Endometrial microvascular endothelial cells (primary cell): Measurements from ENCODE around the gene TFPI. TPM values are rescaled to one million over a fixed set of nuclear protein-coding genes. Genes with fewer than 3 reads are reported as not detected.
"Not testable (repeated sequence)": the region's sequence is repeated elsewhere in the genome, so short reads cannot be mapped to it uniquely, and the experiment has no call there.

Experiments used
- in situ Hi-C: cut with HindIII; loops from 2 replicates; pipeline ENCODE4 v1.10.0; 2017; ENCODE audit warnings: low sequenced_read_pairs, low pct_unique_long_range_greater_than_20kb; ENCODE audit errors: inconsistent ontology term
- total RNA-seq: library from RNA; depleted of rRNA; stranded (reverse); fragments of >200 nt; gene quantifications from one replicate; pipeline ENCODE4 v1.2.3, GENCODE V29; 2015; ENCODE audit errors: inconsistent ontology term

Gene TFPI
- total RNA-seq, 1 donor from 2014 or later, result 178 TPM

DNA sequence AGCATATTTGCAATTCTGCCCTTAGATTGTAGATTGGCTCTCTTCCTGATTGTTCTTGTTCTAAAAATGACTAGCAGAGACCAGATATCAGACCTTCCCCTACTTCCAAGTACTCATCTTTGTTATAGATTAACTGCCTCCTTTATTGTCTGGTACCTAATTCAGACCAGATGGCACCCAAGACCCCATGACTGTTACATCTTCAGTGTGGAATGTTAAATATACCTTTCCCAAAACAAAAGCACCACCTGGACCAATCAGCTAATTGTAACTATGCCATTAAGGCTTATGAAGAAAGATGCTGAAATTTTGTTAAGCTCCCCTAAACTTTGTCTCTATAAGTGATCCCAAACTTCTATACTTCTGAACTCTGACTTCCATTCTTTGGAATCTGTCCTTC is 12.0 kb upstream of the TFPI start:
- in situ Hi-C loops, result no loop called here

DNA sequence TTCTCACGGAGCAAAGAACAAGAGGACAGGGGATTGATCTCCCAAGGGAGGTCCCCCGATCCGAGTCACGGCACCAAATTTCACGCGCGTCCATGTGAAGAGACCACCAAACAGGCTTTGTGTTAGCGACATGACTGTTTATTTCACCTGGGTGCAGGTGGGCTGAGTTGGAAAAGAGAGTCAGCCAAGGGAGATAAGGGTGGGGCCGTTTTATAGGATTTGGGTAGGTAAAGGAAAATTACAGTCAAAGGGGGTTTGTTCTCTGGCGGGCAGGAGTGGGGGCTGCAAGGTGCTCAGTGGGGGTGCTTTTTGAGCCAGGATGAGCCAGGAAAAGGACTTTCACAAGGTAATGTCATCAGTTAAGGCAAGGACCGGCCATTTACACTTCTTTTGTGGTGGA is 11.4 kb upstream of the TFPI start:
- in situ Hi-C loops, result not testable (repeated sequence)

DNA sequence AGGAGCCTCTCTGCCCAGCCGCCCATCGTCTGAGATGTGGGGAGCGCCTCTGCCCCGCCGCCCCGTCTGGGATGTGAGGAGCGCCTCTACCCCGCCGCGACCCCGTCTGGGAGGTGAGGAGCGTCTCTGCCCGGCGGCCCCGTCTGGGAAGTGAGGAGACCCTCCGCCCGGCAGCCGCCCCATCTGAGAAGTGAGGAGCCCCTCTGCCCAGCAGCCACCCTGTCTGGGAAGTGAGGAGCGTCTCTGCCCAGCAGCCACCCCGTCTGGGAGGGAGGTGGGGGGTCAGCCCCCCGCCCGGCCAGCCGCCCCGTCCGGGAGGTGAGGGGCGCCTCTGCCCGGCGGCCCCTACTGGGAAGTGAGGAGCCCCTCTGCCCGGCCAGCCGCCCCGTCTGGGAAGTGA is 2.3 kb upstream of the TFPI start:
- in situ Hi-C loops, result not testable (repeated sequence)

- in situ Hi-C loops, result no loop called here
These were observed 458 bp upstream of the TFPI start for GRCh38 chr2:187554704-187555082.

DNA sequence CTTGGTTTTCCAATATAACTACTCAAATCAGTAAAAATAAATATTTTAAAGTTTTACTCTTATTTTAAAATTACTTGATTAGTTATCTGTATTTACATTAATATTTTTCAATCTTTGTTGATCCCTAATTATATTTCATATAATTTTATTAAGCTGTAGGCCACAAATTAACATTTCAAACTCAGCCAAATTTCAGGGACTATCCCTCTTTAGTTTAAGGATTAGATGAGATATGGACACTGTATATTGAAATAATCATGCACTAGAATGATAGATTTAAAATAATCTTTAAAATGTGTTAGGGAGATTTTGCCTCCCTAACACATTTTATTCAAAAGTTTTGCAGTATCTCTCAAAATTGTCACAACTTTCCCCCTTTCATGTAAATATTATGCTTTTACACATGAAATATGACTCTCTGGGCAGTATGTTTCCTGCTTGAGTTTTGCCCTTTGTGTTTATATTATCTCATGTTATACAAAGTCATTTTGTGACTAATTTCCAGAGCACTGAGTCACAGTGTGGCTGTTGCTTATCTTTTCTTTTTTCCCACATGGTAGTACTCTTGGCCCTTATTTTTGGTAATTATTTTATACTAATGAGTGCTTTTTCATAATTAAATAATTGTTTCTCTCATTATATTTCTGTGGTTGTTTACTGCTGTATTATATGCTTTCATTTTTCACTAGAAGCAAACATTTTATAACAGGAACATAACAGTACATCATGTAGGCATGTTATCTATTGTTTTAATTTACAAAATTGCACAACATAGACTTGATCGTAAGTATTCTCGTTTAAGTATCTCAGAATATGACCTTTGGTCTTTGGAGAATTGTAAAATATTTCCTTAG is 1.2 kb downstream of the TFPI start:
- in situ Hi-C loops, result no loop called here

- in situ Hi-C loops, result no loop called here
These were observed 1.9 kb downstream of the TFPI start for GRCh38 chr2:187552381-187552780.

GRCh38 chr2:187550857-187551256 is 3.4 kb downstream of the TFPI start:
- in situ Hi-C loops, result no loop called here

- in situ Hi-C loops, result no loop called here
These were observed 4.2 kb downstream of the TFPI start for GRCh38 chr2:187549951-187550555.

- in situ Hi-C loops, result no loop called here
These were observed 5.0 kb downstream of the TFPI start for GRCh38 chr2:187549193-187549592.

GRCh38 chr2:187548656-187549055 is 5.6 kb downstream of the TFPI start:
- in situ Hi-C loops, result no loop called here

DNA sequence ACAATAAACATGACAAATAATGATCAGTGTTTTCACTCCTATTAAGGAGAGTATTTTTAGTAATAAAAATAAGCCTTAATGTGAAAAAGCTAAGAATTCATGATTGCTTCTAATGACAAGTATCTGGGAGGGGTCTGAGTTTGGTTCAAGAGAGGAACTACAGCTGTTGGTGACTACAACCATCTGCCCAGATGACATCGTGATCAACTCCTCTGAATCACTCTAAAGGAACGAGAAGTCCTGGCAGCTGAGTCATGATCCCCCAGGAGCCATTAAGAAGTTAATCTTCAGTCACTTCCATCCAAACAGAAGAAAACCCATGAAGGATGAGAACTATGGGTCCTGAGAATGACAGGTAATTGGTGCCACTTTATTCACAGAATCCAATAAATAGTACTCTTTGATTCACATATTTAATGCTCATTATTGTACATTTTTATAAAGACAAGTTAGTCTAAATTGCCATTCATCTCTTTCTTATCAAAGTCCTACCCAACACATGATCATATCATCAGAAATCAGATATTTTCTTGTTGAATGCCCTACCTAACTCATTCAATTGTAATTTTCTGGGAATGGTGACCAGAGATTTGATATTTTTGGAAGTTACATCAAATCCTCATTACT is 6.8 kb downstream of the TFPI start:
- in situ Hi-C loops, result no loop called here

DNA sequence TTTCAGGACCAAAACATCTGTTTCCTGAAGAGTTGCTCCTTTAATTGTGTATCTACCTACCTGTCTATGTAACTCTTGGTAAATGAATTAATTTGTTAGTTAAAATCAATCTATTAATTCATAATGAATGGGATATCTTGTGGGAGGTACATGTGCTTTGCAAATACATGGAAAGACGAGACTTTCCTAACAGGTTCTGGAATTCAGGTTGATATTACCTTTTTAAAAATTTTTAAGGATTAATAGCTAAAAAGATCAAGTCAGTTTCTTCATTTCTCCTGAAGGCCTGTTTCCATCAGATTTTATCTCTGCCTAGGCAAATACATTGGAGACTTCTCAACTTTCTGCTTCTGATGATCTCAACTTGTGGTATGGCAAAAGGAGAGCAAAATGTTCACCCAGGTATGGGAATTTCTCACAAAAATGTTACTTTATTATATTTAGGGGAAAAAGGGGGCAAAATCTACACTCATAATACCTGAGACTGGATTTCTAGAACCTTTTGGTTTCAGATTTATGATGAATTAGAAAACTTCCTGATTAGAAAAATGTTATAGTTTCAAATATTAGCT is 7.4 kb downstream of the TFPI start:
- in situ Hi-C loops, result no loop called here

GRCh38 chr2:187545238-187545751 is 8.9 kb downstream of the TFPI start:
- in situ Hi-C loops, result no loop called here

DNA sequence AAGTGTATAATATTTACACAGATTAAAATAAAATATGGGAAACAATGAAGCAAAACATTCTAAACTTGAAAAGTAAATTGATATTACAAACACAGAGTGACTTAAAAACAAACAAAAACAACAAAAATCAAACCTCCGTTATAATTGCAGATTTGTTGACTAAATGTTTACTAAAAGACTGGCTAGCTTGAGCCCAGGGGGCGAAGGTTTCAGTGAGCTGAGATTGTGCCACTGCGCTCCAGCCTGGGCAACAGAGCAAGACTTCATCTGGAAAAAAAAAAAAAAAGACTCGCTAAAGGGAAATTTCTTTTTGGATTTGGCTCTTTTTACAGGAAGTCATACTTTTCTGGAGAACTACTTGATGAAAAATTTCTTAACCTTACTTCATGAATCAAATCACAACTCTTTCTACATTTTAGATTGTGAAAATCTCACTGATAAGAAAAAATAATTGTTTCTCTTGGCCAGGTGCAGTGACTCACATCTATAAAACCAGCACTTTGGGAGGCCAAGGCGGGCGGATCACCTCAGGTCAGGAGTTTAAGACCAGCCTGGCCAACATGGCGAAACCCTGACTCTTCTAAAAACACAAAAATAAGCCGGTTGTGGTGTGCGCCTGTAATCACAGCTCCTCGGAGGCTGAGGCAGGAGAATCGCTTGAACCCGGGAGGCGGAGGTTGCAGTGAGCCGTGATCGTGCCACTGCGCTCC is 9.7 kb downstream of the TFPI start:
- in situ Hi-C loops, result no loop called here

GRCh38 chr2:187543488-187543887 is 10.7 kb downstream of the TFPI start:
- in situ Hi-C loops, result no loop called here

DNA sequence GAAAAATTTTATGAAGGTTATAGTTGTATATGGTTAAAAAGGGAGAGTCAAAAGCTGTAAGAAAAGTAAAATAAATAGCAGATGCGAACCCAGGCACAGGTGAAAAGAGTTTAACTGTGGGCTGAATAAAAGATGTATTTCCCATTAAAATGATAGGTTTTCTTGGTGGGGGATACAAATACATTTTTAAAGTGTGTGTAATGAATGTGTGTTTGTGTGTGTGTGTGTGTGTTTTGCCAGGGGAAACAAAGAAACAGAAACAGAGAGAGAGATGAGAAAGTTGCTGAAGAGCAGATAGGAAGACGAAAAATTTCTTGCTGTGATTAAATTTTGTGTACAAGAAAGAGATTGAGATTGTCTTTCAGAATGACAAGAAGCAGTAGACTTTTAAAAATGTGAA is 12.1 kb downstream of the TFPI start:
- in situ Hi-C loops, result no loop called here

- in situ Hi-C loops, result no loop called here
These were observed 12.8 kb downstream of the TFPI start for GRCh38 chr2:187541086-187542085.

- in situ Hi-C loops, result not testable (repeated sequence)
These were observed 16.0 kb downstream of the TFPI start for GRCh38 chr2:187538222-187538621.
